GM12878 (cell line): Measurements from ENCODE around the gene GZMH.

ENCODE experiments used
- CTCF ChIP-seq, 3 experiments: IDR thresholded peaks in 2 of 3; conservative IDR thresholded peaks in 1 of 3; 2 replicates each; pipeline ENCODE4 v1.5.1; 2011; ENCODE audit warnings: low read depth in 3 of 3, low read length in 3 of 3, mild to moderate bottlenecking in 3 of 3, control low read depth in 2 of 3, moderate library complexity in 2 of 3, inconsistent platforms in 1 of 3, mixed read lengths in 1 of 3; ENCODE audit not compliant: control insufficient read depth in 2 of 3, insufficient read depth in 1 of 3; ENCODE audit errors: extremely low read depth in 1 of 3
- MAX ChIP-seq: IDR thresholded peaks from 2 replicates; pipeline ENCODE4 v1.6.1; 2012; ENCODE audit warnings: low read depth, low read length, improper control_type of control experiment
- POLR2A ChIP-seq: IDR thresholded peaks from 2 replicates; pipeline ENCODE4 v1.6.1; 2011; ENCODE audit warnings: low read depth, mild to moderate bottlenecking, low read length
- POLR2AphosphoS5 ChIP-seq: IDR thresholded peaks from 2 replicates; pipeline ENCODE4 v1.6.1; 2011; ENCODE audit warnings: mild to moderate bottlenecking, low read length, inconsistent platforms
- RAD21 ChIP-seq: IDR thresholded peaks from 2 replicates; pipeline ENCODE4 v1.6.1; 2011; ENCODE audit warnings: mild to moderate bottlenecking, low read depth, low read length, moderate library complexity; ENCODE audit not compliant: insufficient read depth
- TF ChIP-seq, protein P1 (sequence below): IDR thresholded peaks from 2 replicates; pipeline ENCODE4 v1.6.1; 2011; ENCODE audit warnings: mild to moderate bottlenecking, low read depth, low read length, moderate library complexity; ENCODE audit not compliant: insufficient replicate concordance

DNA sequence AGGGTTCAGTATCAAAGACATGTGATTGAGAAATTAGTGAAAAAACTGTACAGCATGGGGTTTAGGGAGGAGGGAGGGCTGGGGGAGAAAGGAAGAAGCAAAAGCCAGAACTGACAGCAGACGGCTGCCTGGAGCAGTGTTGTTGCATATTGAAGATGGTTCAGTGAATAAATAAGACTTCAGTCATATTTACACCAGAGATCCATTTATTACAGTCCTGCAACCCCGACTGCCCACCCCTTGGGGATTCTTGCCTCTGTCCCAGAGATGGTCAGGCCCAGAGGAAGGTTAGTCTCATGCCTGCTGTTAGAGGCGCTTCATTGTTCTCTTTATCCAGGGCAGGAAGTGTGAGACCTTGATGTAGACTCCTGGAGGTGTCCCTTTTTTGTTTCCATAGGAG, 3.2 kb downstream of the GZMH start:
- TF ChIP-seq MAX (no peak), CTCF (IDR thresholded peaks at IDR 0.05 in 2 of 3, conservative IDR thresholded peaks at IDR 0.05 in 1 of 3; ENCODE audit: control insufficient read depth in 2 of 3, extremely low read depth in 1 of 3, insufficient read depth in 1 of 3, low read depth in 3 of 3, low read length in 3 of 3) (no peak), POLR2AphosphoS5 (no peak), POLR2A (no peak), RAD21 (no peak)
- TF ChIP-seq, protein P1, sequence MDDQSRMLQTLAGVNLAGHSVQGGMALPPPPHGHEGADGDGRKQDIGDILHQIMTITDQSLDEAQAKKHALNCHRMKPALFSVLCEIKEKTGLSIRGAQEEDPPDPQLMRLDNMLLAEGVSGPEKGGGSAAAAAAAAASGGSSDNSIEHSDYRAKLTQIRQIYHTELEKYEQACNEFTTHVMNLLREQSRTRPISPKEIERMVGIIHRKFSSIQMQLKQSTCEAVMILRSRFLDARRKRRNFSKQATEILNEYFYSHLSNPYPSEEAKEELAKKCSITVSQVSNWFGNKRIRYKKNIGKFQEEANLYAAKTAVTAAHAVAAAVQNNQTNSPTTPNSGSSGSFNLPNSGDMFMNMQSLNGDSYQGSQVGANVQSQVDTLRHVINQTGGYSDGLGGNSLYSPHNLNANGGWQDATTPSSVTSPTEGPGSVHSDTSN, result no peak
